GM18505 (cell line): ENCODE results near the gene RSRC2.
A peak's percentile ranks its signal among the peaks of the same experiment; 100 is the strongest.
"Not testable (repeated sequence)": the region's sequence is repeated elsewhere in the genome, so short reads cannot be mapped to it uniquely, and the experiment has no call there.

Experiments
- ATAC-seq: cut with Tn5 transposase; IDR thresholded peaks from one replicate; pipeline ENCODE4 v1.9.1; 2021; ENCODE audit not compliant: unreplicated experiment
- POLR2A ChIP-seq: IDR thresholded peaks from 4 replicates; pipeline ENCODE4 v1.6.1; 2011; ENCODE audit warnings: borderline replicate concordance; ENCODE audit not compliant: insufficient read depth, insufficient read length; ENCODE audit errors: extremely low read depth

RSRC2 gene

DNA sequence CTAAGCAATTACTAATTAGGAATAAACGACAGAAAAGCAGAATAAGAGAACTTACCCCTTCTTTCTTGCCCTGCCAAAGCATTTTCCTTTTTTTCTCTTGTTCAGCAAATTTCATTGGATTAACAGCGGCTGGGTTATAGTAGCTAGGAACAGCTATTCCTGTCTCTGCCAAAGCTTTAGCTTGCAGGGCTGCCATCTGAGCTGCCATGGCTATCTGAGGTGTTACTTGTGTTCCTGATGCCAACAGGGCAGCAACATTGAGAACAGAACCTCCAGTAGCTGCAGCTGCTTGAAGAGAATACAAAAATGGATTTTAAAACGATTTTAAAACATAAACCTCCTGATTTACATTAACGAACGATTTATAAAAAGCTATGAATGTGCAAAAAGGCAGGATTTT lies 18.6 kb downstream of the RSRC2 start:
- no peak for TF ChIP-seq POLR2A
- no peak for ATAC-seq

GRCh38 chr12:122506393-122506938 lies 20.3 kb downstream of the RSRC2 start:
- ATAC-seq: no peak

GRCh38 chr12:122505419-122506051 lies 21.2 kb downstream of the RSRC2 start:
- no peak for TF ChIP-seq POLR2A
- ATAC-seq: no peak

More at GRCh38 chr12:122506393-122506938, 20.3 kb downstream of the RSRC2 start:
- TF ChIP-seq POLR2A: no peak

DNA sequence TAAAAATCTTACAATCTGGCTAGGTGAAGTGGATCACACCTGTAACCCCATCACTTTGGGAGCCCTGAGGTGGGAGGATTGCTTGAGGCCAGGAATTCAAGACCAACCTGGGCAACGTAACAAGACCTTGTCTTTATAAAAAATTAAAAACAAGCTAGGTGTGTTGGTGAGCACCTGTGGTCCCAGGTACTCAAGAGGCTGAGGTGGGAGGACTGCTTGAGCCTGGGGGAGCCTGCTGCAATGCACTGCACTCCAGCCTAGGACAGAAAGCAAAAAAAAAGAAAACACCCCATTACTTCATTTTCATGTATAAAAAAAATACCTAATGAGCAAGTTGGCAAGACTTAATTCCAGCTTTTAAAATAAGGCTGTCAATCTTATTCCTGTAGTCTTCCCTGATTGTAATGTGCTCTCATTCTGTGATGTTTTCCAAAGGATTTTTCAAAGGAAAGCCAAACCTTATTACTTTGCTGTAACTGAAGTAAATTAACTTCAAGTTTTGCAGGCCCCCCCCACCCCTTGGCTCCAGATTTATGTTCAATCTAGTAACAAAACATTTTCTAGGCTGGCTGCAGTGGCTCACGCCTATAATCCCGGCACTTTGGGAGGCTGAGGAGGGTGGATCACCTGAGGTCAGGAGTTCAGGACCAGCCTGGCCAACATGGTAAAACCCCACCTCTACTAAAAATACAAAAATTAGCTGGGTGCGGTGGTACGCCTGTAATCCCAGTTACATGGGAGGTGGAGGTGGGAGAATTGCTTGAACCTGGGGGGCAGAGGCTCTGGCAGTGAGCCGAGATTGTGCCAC lies 22.7 kb downstream of the RSRC2 start:
- no peak for TF ChIP-seq POLR2A
- no peak for ATAC-seq

DNA sequence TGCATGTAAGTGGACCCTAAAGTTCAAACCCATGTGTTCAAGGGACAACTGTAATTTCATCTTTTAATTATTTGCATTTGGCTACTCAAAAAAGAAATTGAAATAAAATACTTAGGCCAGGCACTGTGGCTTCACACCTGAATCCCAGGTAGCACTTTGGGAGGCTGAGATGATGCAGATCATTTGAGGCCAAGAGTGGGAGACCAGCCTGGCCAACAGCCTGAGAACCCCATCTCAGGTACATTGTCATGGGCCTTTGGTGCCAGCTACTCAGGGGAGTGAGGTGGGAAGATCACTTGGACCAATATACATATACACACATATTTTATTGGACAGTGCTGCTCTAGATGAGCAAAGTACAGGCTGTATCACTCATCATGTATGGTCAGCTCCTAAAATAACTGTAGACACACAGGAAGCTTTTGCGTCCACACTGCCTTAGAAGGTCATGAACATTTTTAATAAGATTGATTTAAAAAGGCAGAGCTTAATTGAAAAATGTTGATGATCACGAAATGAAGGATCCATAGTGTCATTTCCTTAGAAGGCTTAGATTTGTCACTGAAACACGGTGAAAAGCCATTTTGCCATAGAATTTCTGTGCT lies 23.5 kb downstream of the RSRC2 start:
- no peak for TF ChIP-seq POLR2A
- no peak for ATAC-seq

GRCh38 chr12:122501489-122501989 lies 25.2 kb downstream of the RSRC2 start:
- no peak for ATAC-seq
- TF ChIP-seq POLR2A: no peak

- peak; percentile 95 for TF ChIP-seq POLR2A
Observed at GRCh38 chr12:122500685-122501488, 25.8 kb downstream of the RSRC2 start, which contains the start of gene ZCCHC8. Gene ZCCHC8 (minus strand): TSS chr12:122500932. CDS start chr12:122500840, 92 bp downstream.

GRCh38 chr12:122499991-122500684 lies 26.6 kb downstream of the RSRC2 start:
- peak; percentile 20 for ATAC-seq
- TF ChIP-seq POLR2A: no peak

More at GRCh38 chr12:122500685-122501488, 25.8 kb downstream of the RSRC2 start, which contains the start of gene ZCCHC8:
- ATAC-seq: peak; percentile 88

DNA sequence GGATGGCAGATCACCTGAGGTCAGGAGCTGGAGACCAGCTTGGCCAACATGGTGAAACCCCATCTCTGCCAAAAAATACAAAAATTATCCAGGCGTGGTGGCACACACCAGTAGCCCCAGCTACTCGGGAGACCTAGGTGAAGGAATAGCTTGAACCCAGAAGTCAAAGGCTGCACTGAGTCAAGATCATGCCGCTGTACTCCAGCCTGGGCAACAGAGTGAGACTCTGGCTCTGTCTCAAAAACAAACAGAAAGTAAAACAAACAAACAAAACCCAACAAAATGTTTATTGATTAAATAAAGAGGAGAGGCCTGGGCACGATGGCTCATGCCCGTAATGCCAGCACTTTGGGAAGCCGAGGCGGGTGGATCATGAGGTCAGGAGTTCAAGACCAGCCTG lies 31.5 kb downstream of the RSRC2 start:
- no peak for ATAC-seq
- TF ChIP-seq POLR2A: no peak

- ATAC-seq: not testable (repeated sequence)
Observed at GRCh38 chr12:122493222-122493621, 33.5 kb downstream of the RSRC2 start.

DNA sequence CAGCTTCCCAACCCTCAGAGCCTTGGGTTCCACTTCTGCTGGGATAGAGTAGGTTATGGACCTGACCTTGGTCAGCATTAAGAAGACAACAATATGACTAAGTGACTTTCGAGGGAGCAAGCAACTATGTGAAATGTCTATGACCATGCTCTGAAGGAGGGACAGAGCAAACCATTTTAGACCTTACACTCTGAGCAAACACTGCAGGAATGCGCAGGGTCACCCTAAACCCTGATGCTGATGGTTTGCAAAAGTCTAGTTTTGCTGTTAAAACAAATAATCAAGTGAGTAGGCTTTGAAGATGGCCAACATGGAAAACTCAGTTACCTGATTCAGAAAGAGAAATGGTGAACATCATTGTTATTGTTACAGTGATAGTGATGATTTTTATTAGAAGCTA lies 34.7 kb downstream of the RSRC2 start:
- ATAC-seq: no peak
- no peak for TF ChIP-seq POLR2A

GRCh38 chr12:122489038-122489437 lies 37.7 kb downstream of the RSRC2 start:
- no peak for TF ChIP-seq POLR2A
- no peak for ATAC-seq

- ATAC-seq: not testable (repeated sequence)
Observed at GRCh38 chr12:122487807-122488206, 38.9 kb downstream of the RSRC2 start.
